AG08396 (cell line): ENCODE results near the gene NDUFA13.
A peak's percentile ranks its signal among the peaks of the same experiment; 100 is the strongest.

Experiments
- DNase-seq: peaks from one replicate; pipeline ENCODE4 v3.0.0; 2012; ENCODE audit warnings: low spot score, mixed read lengths

The NDUFA13 gene

GRCh38 chr19:19489804-19490204 is 26.2 kb upstream of the NDUFA13 start:
- no peak for DNase-seq

- DNase-seq, result peak; percentile 84
Observed at GRCh38 chr19:19490214-19490968, 25.6 kb upstream of the NDUFA13 start.

GRCh38 chr19:19491321-19492025 is 24.6 kb upstream of the NDUFA13 start:
- no peak for DNase-seq

- no peak for DNase-seq
Observed at GRCh38 chr19:19492026-19492610, 23.9 kb upstream of the NDUFA13 start.

- DNase-seq, result no peak
Observed at GRCh38 chr19:19493841-19494546, 22.0 kb upstream of the NDUFA13 start.

- no peak for DNase-seq
Observed at GRCh38 chr19:19495614-19496603, 20.1 kb upstream of the NDUFA13 start.

- DNase-seq, result no peak
Observed at GRCh38 chr19:19498255-19498991, 17.6 kb upstream of the NDUFA13 start.

GRCh38 chr19:19499272-19499995 is 16.6 kb upstream of the NDUFA13 start:
- no peak for DNase-seq

- no peak for DNase-seq
Observed at GRCh38 chr19:19500975-19501644, 14.9 kb upstream of the NDUFA13 start.

- DNase-seq, result no peak
Observed at GRCh38 chr19:19501798-19502197, 14.2 kb upstream of the NDUFA13 start.

GRCh38 chr19:19502281-19502680 is 13.7 kb upstream of the NDUFA13 start:
- no peak for DNase-seq

- DNase-seq, result no peak
Observed at GRCh38 chr19:19502808-19503602, 13.0 kb upstream of the NDUFA13 start.

- no peak for DNase-seq
Observed at GRCh38 chr19:19504754-19505668, 11.0 kb upstream of the NDUFA13 start.

- no peak for DNase-seq
Observed at GRCh38 chr19:19505669-19506326, 10.2 kb upstream of the NDUFA13 start.

- no peak for DNase-seq
Observed at GRCh38 chr19:19506592-19506991, 9.4 kb upstream of the NDUFA13 start.

GRCh38 chr19:19507354-19507753 is 8.7 kb upstream of the NDUFA13 start:
- no peak for DNase-seq

- DNase-seq, result no peak
Observed at GRCh38 chr19:19508217-19508616, 7.8 kb upstream of the NDUFA13 start.
